B cell (primary cell): Measurements from ENCODE around the gene COQ8A. TPM values are rescaled to one million over a fixed set of nuclear protein-coding genes. Genes with fewer than 3 reads are reported as not detected.

Source experiments
- ATAC-seq: fragments of 200-7000 bp; cut with Tn5 transposase; one replicate; pipeline ENCODE4 v1.10.0; 2021; ENCODE audit warnings: low read depth, mild to moderate bottlenecking, moderate number of reproducible peaks, moderate library complexity
- CTCF ChIA-PET: fragments of 350-600 bp; sonication (Branson Sonifier 250); formaldehyde crosslinking; loops from one replicate; lab custom pipeline; 2021; ENCODE audit warnings: antibody characterized with exemption, inconsistent platforms; lab: Charles Lee
- POLR2A ChIA-PET: fragments of 350-600 bp; sonication (Branson Sonifier 250); formaldehyde crosslinking; loops from one replicate; lab custom pipeline; 2021; ENCODE audit warnings: antibody characterized with exemption; lab: Charles Lee
- DNase-seq: peaks from one replicate; pipeline ENCODE4 v3.0.0; 2013
- H2AFZ ChIP-seq: 2 replicates; pipeline ENCODE4 v1.6.1; 2012; ENCODE audit warnings: mild to moderate bottlenecking, low read depth, low read length; ENCODE audit not compliant: insufficient read depth, poor library complexity, severe bottlenecking
- H3K27ac ChIP-seq, 2 donors: 1 replicate in 1 of 2; 2 replicates in 1 of 2; pipeline ENCODE4 v1.5.1; 2012 to 2013; ENCODE audit warnings: low read length in 2 of 2, mild to moderate bottlenecking in 2 of 2, moderate library complexity in 1 of 2
- H3K27me3 ChIP-seq, 4 experiments: fragments of 200-600 bp in 1 of 4; sonication (generic) in 1 of 4; replicated peaks in 1 of 4; 1 replicate in 2 of 4; 2 replicates in 2 of 4; pipeline versions ENCODE4 v1.6.1 to v1.7.0; 2013 to 2016; ENCODE audit warnings: low read length in 3 of 4, mild to moderate bottlenecking in 2 of 4, mixed read lengths in 1 of 4, moderate library complexity in 1 of 4; ENCODE audit not compliant: insufficient read depth in 4 of 4, control insufficient read depth in 3 of 4; ENCODE audit errors: control extremely low read depth in 1 of 4
- H3K36me3 ChIP-seq, 2 experiments: replicated peaks in 1 of 2; 1 replicate in 1 of 2; 2 replicates in 1 of 2; pipeline versions ENCODE4 v1.6.1 to v1.7.1; 2013; ENCODE audit warnings: low read length in 1 of 2; ENCODE audit not compliant: insufficient read depth in 2 of 2, control insufficient read depth in 1 of 2; ENCODE audit errors: control extremely low read depth in 1 of 2, extremely low read depth in 1 of 2
- H3K4me1 ChIP-seq, 2 donors: fragments of 200-600 bp in 1 of 2; sonication (generic) in 1 of 2; 1 replicate in 1 of 2; 2 replicates in 1 of 2; pipeline versions ENCODE4 v1.5.1 to v1.6.1; 2013 to 2017; ENCODE audit warnings: low read length in 2 of 2; ENCODE audit not compliant: control insufficient read depth in 2 of 2, insufficient read depth in 2 of 2
- H3K4me2 ChIP-seq: replicated peaks from 2 replicates; pipeline ENCODE3; 2012; ENCODE audit warnings: mild to moderate bottlenecking, low read depth, low read length; ENCODE audit not compliant: poor library complexity, severe bottlenecking
- H3K4me3 ChIP-seq, 5 experiments: fragments of 200-600 bp in 1 of 5; sonication (generic) in 1 of 5; 1 replicate in 3 of 5; 2 replicates in 2 of 5; pipeline versions ENCODE4 v1.5.1 to v1.7.0; 2011 to 2016; ENCODE audit warnings: low read length in 4 of 5, mild to moderate bottlenecking in 4 of 5, low read depth in 2 of 5, control low read depth in 1 of 5, moderate library complexity in 1 of 5; ENCODE audit not compliant: insufficient read depth in 1 of 5; ENCODE audit errors: control extremely low read depth in 1 of 5, extremely low read depth in 1 of 5
- H3K79me2 ChIP-seq: fragments of 200-600 bp; sonication (generic); one replicate; pipeline ENCODE4 v1.6.0; 2016; ENCODE audit warnings: low read length; ENCODE audit not compliant: control insufficient read depth, insufficient read depth
- H3K9ac ChIP-seq: fragments of 200-600 bp; sonication (generic); 2 replicates; pipeline ENCODE4 v1.6.1; 2017; ENCODE audit warnings: mild to moderate bottlenecking, low read length, moderate library complexity
- H3K9me3 ChIP-seq, 3 donors: one replicate each; pipeline versions ENCODE4 v1.6.1 to v1.7.1; 2013; ENCODE audit warnings: low read length in 2 of 3; ENCODE audit not compliant: control insufficient read depth in 2 of 3, insufficient read depth in 1 of 3; ENCODE audit errors: control extremely low read depth in 1 of 3
- H4K20me1 ChIP-seq: 2 replicates; pipeline ENCODE4 v1.6.0; 2012; ENCODE audit warnings: mild to moderate bottlenecking, low read length; ENCODE audit not compliant: insufficient read depth, control insufficient read depth, poor library complexity, severe bottlenecking
- H3K27ac Mint-ChIP-seq: one replicate; pipeline ENCODE4 v1.8.0; 2021; ENCODE audit warnings: mixed read lengths
- H3K27me3 Mint-ChIP-seq: one replicate; pipeline ENCODE4 v1.8.0; 2021; ENCODE audit warnings: mixed read lengths
- H3K4me1 Mint-ChIP-seq: one replicate; pipeline ENCODE4 v1.8.0; 2021; ENCODE audit warnings: mixed read lengths
- H3K4me3 Mint-ChIP-seq: one replicate; pipeline ENCODE4 v1.8.0; 2021; ENCODE audit warnings: mixed read lengths
- H3K9me3 Mint-ChIP-seq: one replicate; pipeline ENCODE4 v1.8.0; 2022; ENCODE audit warnings: mixed read lengths; ENCODE audit not compliant: insufficient read depth
- CTCF ChIP-seq: fragments of 200-600 bp; IDR thresholded peaks from one replicate; pipeline ENCODE4 v1.8.0; 2022; ENCODE audit warnings: antibody characterized with exemption, mild to moderate bottlenecking
- EZH2 ChIP-seq: IDR thresholded peaks from 2 replicates; pipeline ENCODE4 v1.6.1; 2012; ENCODE audit warnings: borderline replicate concordance, low read depth, mild to moderate bottlenecking, moderate library complexity, low read length; ENCODE audit not compliant: insufficient read depth, poor library complexity, severe bottlenecking
- WGBS: methylation state at CpG from one replicate; pipeline ENCODE4 v1.1.5; 2013; ENCODE audit warnings: missing lambda C conversion rate; ENCODE audit not compliant: insufficient coverage; 5-methylcytosine and 5-hydroxymethylcytosine counted together
- intact Hi-C: fragments of 100-400 bp; cut with micrococcal nuclease; formaldehyde crosslinking; loops from one replicate; pipeline ENCODE4 v1.10.0; 2022
- polyA plus RNA-seq: library from polyadenylated mRNA; depleted of rRNA; stranded (reverse); fragments of >200 nt; gene quantifications from 2 replicates; pipeline ENCODE4 v1.2.3, GENCODE V29; 2012
- total RNA-seq, 2 donors: library from RNA; stranded (reverse); fragments of 120-200 nt in 1 of 2; gene quantifications; 1 replicate in 1 of 2; 2 replicates in 1 of 2; pipeline versions ENCODE4 v1.2.3 to v1.2.4, GENCODE V29; 2013 to 2022

The COQ8A gene
- total and polyA plus RNA-seq, 2 donors (not counting 1 experiment from before 2014, with no cell fraction given): 44.3 to 58.2 TPM

- no peak overlapping the region for H3K27ac Mint-ChIP-seq
- ChIA-PET POLR2A (no interaction called here), CTCF (no interaction called here)
- no peak overlapping the region for H2AFZ ChIP-seq
- H3K27ac ChIP-seq: no peak overlapping the region
- H3K4me3 Mint-ChIP-seq: no peak overlapping the region
- H3K9me3 ChIP-seq: peaks cover 0 to 20% (median 0%) of the 10 kb centered on the region in 3 donors
- no peak for TF ChIP-seq CTCF
- no peak for TF ChIP-seq EZH2
- 98% methylated on average over 11 of the region's 13 CpGs for WGBS
- intact Hi-C loops: no loop called here
- DNase-seq (no peak), ATAC-seq (no peak)
- H3K27me3 ChIP-seq: no peaks in the 10 kb centered on the region
- H3K9me3 Mint-ChIP-seq: no peaks in the 10 kb centered on the region
- H3K79me2 ChIP-seq: peaks cover 92% of the 10 kb centered on the region
- H3K4me3 ChIP-seq: no peak overlapping the region
- peaks cover 8 to 12% of the 10 kb centered on the region in 2 donors for H3K4me1 ChIP-seq
- peaks cover 0 to 4% of the 10 kb centered on the region in 2 experiments for H3K36me3 ChIP-seq
- H3K4me2 ChIP-seq: no peak overlapping the region
- H3K9ac ChIP-seq: no peak overlapping the region
- H3K27me3 Mint-ChIP-seq: no peaks in the 10 kb centered on the region
- H4K20me1 ChIP-seq: peaks cover 92% of the 10 kb centered on the region
- peaks cover 60% of the 10 kb centered on the region for H3K4me1 Mint-ChIP-seq
These were observed 18.2 kb downstream of the COQ8A start for GRCh38 chr1:226958300-226958699.

DNA sequence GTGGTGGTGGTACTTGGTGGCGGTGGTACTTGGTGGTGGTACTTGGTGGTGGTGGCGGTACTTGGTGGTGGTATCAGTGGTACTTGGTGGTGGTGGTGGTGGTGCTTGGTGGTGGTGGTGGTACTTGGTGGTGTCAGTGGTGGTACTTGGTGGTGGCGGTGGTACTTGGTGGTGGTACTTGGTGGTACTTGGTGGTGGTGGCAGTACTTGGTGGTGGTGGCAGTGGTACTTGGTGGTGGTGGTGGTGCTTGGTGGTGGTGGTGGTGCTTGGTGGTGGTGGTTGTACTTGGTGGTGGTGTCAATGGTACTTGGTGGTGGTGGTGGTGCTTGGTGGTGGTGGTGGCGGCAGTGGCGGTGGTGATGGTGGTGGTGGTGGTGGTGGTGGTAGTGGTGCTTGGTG, 20.2 kb downstream of the COQ8A start:
- H3K9me3 Mint-ChIP-seq: no peaks in the 10 kb centered on the region
- no peak overlapping the region for H3K27ac Mint-ChIP-seq
- H3K4me1 Mint-ChIP-seq: peaks cover 55% of the 10 kb centered on the region
- H3K27me3 Mint-ChIP-seq: no peaks in the 10 kb centered on the region
- Histone ChIP-seq H3K9ac (no peak overlapping the region), H3K4me2 (no peak overlapping the region), H3K4me1 (peaks cover 14 to 23% of the 10 kb centered on the region in 2 donors), H3K36me3 (peaks cover 0 to 18% of the 10 kb centered on the region in 2 experiments), H3K4me3 (no peak overlapping the region), H3K27ac (no peak overlapping the region), H3K27me3 (no peaks in the 10 kb centered on the region), H3K79me2 (peaks cover 76% of the 10 kb centered on the region), H2AFZ (no peak overlapping the region), H4K20me1 (peaks cover 81% of the 10 kb centered on the region), H3K9me3 (peaks cover 0 to 16% (median 0%) of the 10 kb centered on the region in 3 donors)
- H3K4me3 Mint-ChIP-seq: no peak overlapping the region
- POLR2A ChIA-PET: no interaction called here
- CTCF ChIA-PET: no interaction called here
- intact Hi-C loops: no loop called here
- TF ChIP-seq CTCF (no peak), EZH2 (no peak)
- no peak for DNase-seq
- ATAC-seq: no peak
- WGBS: 84% methylated on average over 4 of the region's 5 CpGs
